Thoracic aorta (tissue), 2 donors: ENCODE results near the gene NDP. TPM values are rescaled to one million over a fixed set of nuclear protein-coding genes. Genes with fewer than 3 reads are reported as not detected.
A peak's percentile ranks its signal among the peaks of the same experiment; 100 is the strongest.
"Not testable (repeated sequence)": the region's sequence is repeated elsewhere in the genome, so short reads cannot be mapped to it uniquely, and the experiment has no call there.

Source experiments
- ATAC-seq: fragments of 150-250 bp; one replicate; pipeline ENCODE4 v1.8.0; 2017; ENCODE audit warnings: low read depth; ENCODE audit not compliant: insufficient number of reproducible peaks, low FRiP score
- DNase-seq: peaks from one replicate; pipeline ENCODE4 v3.0.0-alpha.2; 2020; ENCODE audit warnings: low spot score
- H3K27ac ChIP-seq, 2 donors: fragments of 200-600 bp; sonication (generic); 1 replicate in 1 of 2; 2 replicates in 1 of 2; pipeline ENCODE4 v1.5.1; 2016; ENCODE audit warnings: mild to moderate bottlenecking in 2 of 2, moderate library complexity in 2 of 2
- H3K27me3 ChIP-seq: fragments of 200-600 bp; sonication (generic); replicated peaks from 2 replicates; pipeline ENCODE4 v1.6.0; 2016; ENCODE audit warnings: mild to moderate bottlenecking; ENCODE audit not compliant: insufficient read depth
- H3K36me3 ChIP-seq: fragments of 200-600 bp; sonication (generic); one replicate; pipeline ENCODE4 v1.5.1; 2016
- H3K4me1 ChIP-seq, 2 donors: fragments of 200-600 bp; sonication (generic); 1 replicate in 1 of 2; 2 replicates in 1 of 2; pipeline versions ENCODE4 v1.5.1 to v1.6.0; 2016; ENCODE audit warnings: low read depth in 2 of 2, mild to moderate bottlenecking in 1 of 2; ENCODE audit not compliant: control insufficient read depth in 1 of 2
- H3K4me3 ChIP-seq: fragments of 200-600 bp; sonication (generic); 2 replicates; pipeline ENCODE4 v1.5.1; 2016; ENCODE audit warnings: mild to moderate bottlenecking
- H3K9me3 ChIP-seq: fragments of 200-600 bp; sonication (generic); 2 replicates; pipeline ENCODE4 v1.5.1; 2016
- CTCF ChIP-seq: fragments of 200-600 bp; sonication (generic); IDR thresholded peaks from one replicate; pipeline ENCODE4 v1.5.1; 2019; ENCODE audit warnings: antibody characterized with exemption
- total RNA-seq, 2 donors: library from RNA; depleted of rRNA; stranded (reverse); fragments of >200 nt; gene quantifications; one replicate each; pipeline versions ENCODE4 v1.1.0 to v1.2.3, GENCODE V29; 2016

The NDP gene
- total RNA-seq, 2 donors from 2014 or later: 0.27 to 0.71 TPM

- Histone ChIP-seq H3K4me3 (no peak overlapping the region), H3K36me3 (no peaks in the 10 kb centered on the region), H3K4me1 (no peaks in the 10 kb centered on the region), H3K27me3 (no peaks in the 10 kb centered on the region), H3K27ac (no peak overlapping the region), H3K9me3 (no peaks in the 10 kb centered on the region)
- no peak for TF ChIP-seq CTCF
- no peak for ATAC-seq
- DNase-seq: no peak
Measured at GRCh38 chrX:43956034-43956433, 17.2 kb downstream of the NDP start.

DNA sequence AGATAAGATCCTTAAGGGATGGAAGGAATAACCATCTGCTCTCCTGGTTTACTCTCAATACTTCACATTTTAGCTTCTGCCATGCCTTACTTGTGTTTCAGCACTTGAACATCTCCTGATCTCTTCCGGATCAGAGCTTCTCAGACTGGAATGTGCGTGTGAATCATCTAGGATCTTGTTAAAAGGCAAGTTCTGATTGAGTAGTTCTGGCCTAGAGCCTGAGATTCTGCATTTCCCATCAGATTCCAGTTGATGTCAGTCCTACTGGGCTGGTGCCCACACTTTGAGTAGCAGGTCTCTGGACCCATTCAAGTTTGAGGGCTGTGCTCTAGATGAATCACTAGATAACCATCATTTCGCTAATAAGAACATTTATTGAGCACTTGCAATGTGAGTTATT is 20.0 kb downstream of the NDP start:
- TF ChIP-seq CTCF: no peak
- Histone ChIP-seq H3K27me3 (no peaks in the 10 kb centered on the region), H3K4me3 (no peak overlapping the region), H3K36me3 (no peaks in the 10 kb centered on the region), H3K4me1 (no peaks in the 10 kb centered on the region), H3K27ac (no peak overlapping the region), H3K9me3 (no peaks in the 10 kb centered on the region)
- ATAC-seq: no peak
- DNase-seq: no peak

- Histone ChIP-seq H3K27ac (no peak overlapping the region), H3K9me3 (no peaks in the 10 kb centered on the region), H3K4me1 (no peaks in the 10 kb centered on the region), H3K27me3 (no peaks in the 10 kb centered on the region), H3K4me3 (no peak overlapping the region), H3K36me3 (no peaks in the 10 kb centered on the region)
- ATAC-seq (no peak), DNase-seq (no peak)
- peak; percentile 35 for TF ChIP-seq CTCF
Measured at GRCh38 chrX:43949669-43950068, 23.5 kb downstream of the NDP start.

- DNase-seq: no peak
- Histone ChIP-seq H3K4me3 (no peak overlapping the region), H3K9me3 (no peaks in the 10 kb centered on the region), H3K27me3 (no peaks in the 10 kb centered on the region), H3K36me3 (no peaks in the 10 kb centered on the region), H3K4me1 (peaks cover 0 to 20% of the 10 kb centered on the region in 2 donors), H3K27ac (no peak overlapping the region)
- no peak for TF ChIP-seq CTCF
- ATAC-seq: no peak
Measured at GRCh38 chrX:43940816-43941474, 32.2 kb downstream of the NDP start.

DNA sequence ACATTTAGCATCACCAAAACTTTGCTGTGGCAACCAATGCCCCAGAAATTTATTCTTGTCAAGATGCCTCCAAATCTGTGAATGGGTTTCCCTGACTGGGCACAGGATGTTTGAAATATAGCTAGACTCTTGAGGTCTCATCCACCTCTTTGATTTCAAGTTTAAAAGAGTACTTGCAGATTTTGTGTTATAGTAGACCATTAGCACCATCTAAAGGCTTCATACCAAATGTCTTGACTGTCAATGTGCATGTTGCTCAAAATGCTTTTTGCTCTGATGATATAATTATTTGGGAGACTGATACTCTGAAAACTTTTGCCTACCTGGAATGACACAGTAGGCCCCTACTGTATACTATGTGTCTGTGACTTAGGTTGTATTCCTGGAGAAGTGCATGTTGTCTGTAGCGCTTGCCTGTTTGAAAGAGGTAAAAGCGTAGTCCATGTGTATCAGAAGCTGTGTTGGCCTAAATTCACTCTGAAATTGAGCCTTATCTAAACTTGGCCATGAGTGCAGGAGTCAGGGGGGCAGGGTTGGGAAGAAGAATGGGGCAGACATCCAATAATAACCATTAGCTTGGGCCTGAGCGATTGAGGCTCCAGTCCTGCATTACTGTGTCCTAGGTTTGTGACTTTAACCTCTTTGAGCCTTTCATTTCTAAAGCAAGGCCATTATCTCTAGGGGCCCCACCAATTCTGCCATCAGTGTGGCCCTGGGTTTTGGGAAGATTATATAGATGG is 33.8 kb downstream of the NDP start:
- Histone ChIP-seq H3K4me3 (no peak overlapping the region), H3K36me3 (no peaks in the 10 kb centered on the region), H3K27me3 (no peaks in the 10 kb centered on the region), H3K4me1 (peaks cover 0 to 20% of the 10 kb centered on the region in 2 donors), H3K27ac (no peak overlapping the region), H3K9me3 (no peaks in the 10 kb centered on the region)
- no peak for ATAC-seq
- peak; percentile 12 for TF ChIP-seq CTCF
- DNase-seq: no peak

DNA sequence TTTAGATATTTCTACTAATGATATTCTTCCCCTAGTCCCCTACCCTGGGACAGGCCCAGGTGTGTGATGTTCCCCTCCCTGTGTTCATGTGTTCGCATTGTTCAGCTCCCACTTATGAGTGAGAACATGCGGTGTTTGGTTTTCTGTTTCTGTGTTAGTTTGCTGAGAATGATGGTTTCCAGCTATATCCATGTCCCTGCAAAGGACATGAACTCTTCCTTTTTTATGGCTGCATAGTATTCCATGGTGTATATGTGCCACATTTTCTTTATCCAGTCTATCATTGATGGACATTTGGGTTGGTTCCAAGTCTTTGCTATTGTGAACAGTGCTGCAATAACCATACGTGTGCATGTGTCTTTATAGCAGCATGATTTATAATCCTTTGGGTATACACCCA is 51.2 kb downstream of the NDP start:
- H3K4me1 ChIP-seq, H3K27me3 ChIP-seq, ATAC-seq, DNase-seq, H3K4me3 ChIP-seq, H3K36me3 ChIP-seq, H3K27ac ChIP-seq, H3K9me3 ChIP-seq: not testable (repeated sequence)

DNA sequence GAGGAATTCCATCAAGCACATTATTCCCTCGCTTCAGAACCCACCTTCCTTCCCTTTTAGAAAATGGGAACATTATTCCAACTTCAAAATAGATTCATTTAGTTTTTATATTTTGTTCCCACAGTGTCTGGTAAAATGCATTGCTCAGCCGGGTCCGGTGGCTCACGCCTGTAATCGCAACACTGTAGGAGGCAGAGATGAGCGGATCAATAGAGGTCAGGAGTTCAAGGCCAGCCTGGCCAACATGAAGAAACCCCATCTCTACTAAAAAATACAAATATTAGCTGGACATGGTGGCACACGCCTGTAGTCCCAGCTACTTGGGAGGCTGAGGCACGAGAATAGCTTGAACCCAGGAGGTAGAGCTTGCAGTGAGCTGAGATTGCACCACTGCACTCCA is 62.4 kb downstream of the NDP start:
- not testable (repeated sequence) for H3K27ac ChIP-seq, ATAC-seq, H3K4me1 ChIP-seq, H3K36me3 ChIP-seq, H3K9me3 ChIP-seq, DNase-seq, H3K27me3 ChIP-seq, H3K4me3 ChIP-seq
